Astrocyte (in vitro differentiated cells and primary cell): Measurements from ENCODE around the gene TMEM107.

Source experiments
- EZH2 ChIP-seq: IDR thresholded peaks from 2 replicates; pipeline ENCODE4 v1.6.1; 2012; ENCODE audit warnings: mild to moderate bottlenecking, low read length, inconsistent platforms; ENCODE audit not compliant: insufficient read depth
- TF ChIP-seq, protein P1 (sequence below): IDR thresholded peaks from 2 replicates; pipeline ENCODE4 v1.5.1; 2011; ENCODE audit warnings: low read depth, mild to moderate bottlenecking, inconsistent platforms, low read length, moderate library complexity; ENCODE audit not compliant: insufficient read depth

DNA sequence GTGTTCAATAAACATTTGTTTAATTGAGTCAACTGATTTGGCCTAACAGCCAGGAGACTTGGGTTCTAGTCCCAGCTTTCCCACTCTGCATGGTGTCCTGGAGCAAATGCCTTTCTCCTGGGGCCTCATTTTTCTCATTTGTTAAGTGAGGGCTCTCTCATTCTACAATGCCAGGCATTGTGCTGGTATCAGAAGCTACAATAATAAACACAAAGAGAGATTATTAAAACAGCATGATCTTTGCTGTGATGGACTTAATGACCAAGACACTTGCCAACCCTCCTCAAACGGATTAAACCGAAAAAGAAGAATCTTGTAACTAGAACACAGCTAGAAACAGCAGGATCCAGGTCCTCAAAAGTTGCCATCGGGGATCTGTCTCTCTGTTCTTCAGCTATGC is 8.7 kb downstream of the TMEM107 start:
- no peak for TF ChIP-seq EZH2
- TF ChIP-seq, protein P1, sequence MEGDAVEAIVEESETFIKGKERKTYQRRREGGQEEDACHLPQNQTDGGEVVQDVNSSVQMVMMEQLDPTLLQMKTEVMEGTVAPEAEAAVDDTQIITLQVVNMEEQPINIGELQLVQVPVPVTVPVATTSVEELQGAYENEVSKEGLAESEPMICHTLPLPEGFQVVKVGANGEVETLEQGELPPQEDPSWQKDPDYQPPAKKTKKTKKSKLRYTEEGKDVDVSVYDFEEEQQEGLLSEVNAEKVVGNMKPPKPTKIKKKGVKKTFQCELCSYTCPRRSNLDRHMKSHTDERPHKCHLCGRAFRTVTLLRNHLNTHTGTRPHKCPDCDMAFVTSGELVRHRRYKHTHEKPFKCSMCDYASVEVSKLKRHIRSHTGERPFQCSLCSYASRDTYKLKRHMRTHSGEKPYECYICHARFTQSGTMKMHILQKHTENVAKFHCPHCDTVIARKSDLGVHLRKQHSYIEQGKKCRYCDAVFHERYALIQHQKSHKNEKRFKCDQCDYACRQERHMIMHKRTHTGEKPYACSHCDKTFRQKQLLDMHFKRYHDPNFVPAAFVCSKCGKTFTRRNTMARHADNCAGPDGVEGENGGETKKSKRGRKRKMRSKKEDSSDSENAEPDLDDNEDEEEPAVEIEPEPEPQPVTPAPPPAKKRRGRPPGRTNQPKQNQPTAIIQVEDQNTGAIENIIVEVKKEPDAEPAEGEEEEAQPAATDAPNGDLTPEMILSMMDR: no peak
